Measurements from ENCODE around the gene ALDH1A1.
"Not testable (repeated sequence)": the region's sequence is repeated elsewhere in the genome, so short reads cannot be mapped to it uniquely, and the experiment has no call there.

The ALDH1A1 gene

DNA sequence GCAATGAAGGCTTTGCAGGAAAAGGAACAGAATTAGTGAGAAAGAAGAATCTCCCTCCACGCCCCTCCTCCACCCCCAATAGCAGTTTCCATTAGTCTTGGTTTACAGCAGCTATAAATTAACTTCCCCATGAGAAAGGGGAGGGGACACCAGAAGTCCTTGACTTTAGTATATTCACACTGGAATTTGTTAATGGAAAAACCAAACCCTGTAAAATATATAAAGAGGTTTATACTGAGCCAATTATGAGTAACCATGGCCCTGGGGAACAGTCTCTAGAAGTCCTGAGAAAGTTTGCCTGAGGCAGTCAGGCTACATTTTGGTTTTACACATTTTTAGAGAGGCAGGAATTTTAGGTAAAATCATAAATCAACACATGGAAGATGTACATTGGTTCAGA, 88.5 kb downstream of the ALDH1A1 start:
- H3K36me3 ChIP-seq (ENCODE audit: control insufficient read depth in 1 of 2, insufficient read depth in 2 of 2, low read length in 2 of 2), result no peaks in the 10 kb centered on the region
- H3K4me1 ChIP-seq (ENCODE audit: control insufficient read depth in 1 of 2, insufficient read depth in 2 of 2, low read length in 2 of 2), result no peaks in the 10 kb centered on the region
- no peak overlapping the region for H3K4me3 ChIP-seq (ENCODE audit: low read depth in 1 of 2, low read length in 2 of 2)
- H3K9me3 ChIP-seq (ENCODE audit: control insufficient read depth in 1 of 2, low read length in 2 of 2), result no peaks in the 10 kb centered on the region
- H3K27me3 ChIP-seq (ENCODE audit: low read depth, low read length), result no peaks in the 10 kb centered on the region
- no peak overlapping the region for H3K27ac ChIP-seq (ENCODE audit: low read length)

DNA sequence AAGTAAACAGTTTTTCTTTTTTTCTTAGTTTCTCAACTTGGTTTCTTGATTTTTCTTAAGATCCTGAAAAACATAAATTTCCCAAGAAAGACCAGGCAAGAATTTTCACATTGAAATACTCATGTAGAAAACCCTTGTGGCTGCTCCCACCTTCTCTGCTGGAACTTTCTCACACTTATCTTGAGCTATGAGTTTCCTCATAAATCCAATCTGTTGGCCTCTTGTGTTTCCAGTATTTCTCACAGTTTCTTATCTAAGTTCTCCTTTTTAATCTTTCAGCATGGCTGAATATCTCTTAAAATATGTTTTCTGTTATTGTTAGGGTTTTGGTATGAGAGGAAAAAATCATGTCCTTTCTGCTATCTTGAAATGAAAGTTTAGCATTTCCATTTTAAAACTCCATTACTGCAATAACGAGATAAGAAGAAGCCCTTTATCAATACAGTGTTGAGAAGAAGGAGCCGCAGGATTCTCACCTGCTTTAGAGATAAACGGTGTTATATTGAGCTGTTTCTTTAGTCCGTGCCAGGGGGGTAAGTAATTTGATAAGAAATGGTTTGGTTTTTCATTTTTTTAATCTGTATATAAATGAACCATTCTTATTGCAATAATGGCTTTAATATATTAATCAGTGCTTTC, 89.3 kb downstream of the ALDH1A1 start:
- Histone ChIP-seq H3K9me3 (ENCODE audit: control insufficient read depth in 1 of 2, low read length in 2 of 2) (no peaks in the 10 kb centered on the region), H3K4me3 (ENCODE audit: low read depth in 1 of 2, low read length in 2 of 2) (no peak overlapping the region), H3K27ac (ENCODE audit: low read length) (no peak overlapping the region), H3K36me3 (ENCODE audit: control insufficient read depth in 1 of 2, insufficient read depth in 2 of 2, low read length in 2 of 2) (no peaks in the 10 kb centered on the region), H3K27me3 (ENCODE audit: low read depth, low read length) (no peaks in the 10 kb centered on the region), H3K4me1 (ENCODE audit: control insufficient read depth in 1 of 2, insufficient read depth in 2 of 2, low read length in 2 of 2) (peaks cover 0 to under 1% of the 10 kb centered on the region in 2 donors)

DNA sequence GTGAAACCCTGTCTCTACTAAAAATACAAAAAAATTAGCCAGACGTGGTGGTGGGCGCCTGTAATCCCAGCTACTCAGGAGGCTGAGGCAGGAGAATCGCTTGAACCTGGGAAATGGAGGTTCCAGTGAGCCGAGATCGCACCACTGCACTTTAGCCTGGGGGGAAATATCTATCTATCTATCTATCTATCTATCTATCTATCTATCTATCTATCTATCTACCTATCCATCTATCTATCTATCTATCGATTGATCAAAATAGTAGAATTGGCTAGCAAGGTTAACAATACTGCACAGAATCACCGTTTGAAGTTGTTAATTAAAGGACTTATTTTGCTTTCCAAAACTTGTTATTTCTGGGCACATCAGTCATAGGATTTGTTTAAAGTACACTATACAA, 90.1 kb downstream of the ALDH1A1 start:
- H3K36me3 ChIP-seq (ENCODE audit: control insufficient read depth in 1 of 2, insufficient read depth in 2 of 2, low read length in 2 of 2); H3K4me3 ChIP-seq (ENCODE audit: low read depth in 1 of 2, low read length in 2 of 2); H3K4me1 ChIP-seq (ENCODE audit: control insufficient read depth in 1 of 2, insufficient read depth in 2 of 2, low read length in 2 of 2); H3K27ac ChIP-seq (ENCODE audit: low read length); H3K27me3 ChIP-seq (ENCODE audit: low read depth, low read length); H3K9me3 ChIP-seq (ENCODE audit: control insufficient read depth in 1 of 2, low read length in 2 of 2): not testable (repeated sequence)

DNA sequence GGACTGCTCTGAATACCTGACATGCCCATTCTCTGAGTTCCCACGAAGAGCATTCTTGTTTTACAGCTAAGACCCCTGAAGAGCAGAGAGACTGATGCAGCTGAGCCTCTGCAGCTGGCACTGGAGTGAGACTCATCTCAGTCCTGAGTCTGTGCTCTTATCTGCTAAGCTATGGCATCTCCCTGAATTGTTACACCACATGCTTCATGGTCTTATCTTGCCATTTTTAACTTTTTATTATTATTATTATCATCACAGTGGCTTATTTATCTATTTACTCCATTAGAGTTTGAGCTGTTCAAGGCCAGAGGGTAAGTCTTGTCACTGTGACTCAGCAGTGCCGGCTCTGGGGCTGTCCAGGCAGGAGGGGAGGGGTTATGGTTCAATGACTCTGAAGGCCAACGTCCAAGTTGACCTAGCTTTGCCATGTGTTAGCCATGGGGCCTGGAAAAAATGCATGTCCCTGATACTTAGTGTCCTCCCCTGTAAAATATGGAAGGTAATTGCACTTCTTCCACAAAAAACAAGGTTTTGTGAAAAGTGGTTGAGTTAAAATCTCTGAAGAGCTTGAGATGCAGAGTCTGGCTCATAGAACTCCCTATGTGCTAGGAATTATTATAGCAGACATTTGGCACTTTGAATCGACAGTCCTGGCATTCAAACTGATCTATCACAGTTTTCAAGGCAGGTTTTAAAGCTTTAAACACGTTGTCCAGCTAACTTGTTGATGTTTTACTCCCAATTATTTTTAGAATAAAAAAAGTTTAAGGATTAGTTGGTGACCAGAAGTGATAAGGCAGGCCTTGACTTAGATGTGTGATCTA, 94.6 kb downstream of the ALDH1A1 start:
- Histone ChIP-seq H3K9me3 (ENCODE audit: control insufficient read depth in 1 of 2, low read length in 2 of 2) (no peaks in the 10 kb centered on the region), H3K4me1 (ENCODE audit: control insufficient read depth in 1 of 2, insufficient read depth in 2 of 2, low read length in 2 of 2) (peaks cover 13 to 23% of the 10 kb centered on the region in 2 donors), H3K4me3 (ENCODE audit: low read depth in 1 of 2, low read length in 2 of 2) (no peak overlapping the region), H3K27me3 (ENCODE audit: low read depth, low read length) (no peaks in the 10 kb centered on the region), H3K36me3 (ENCODE audit: control insufficient read depth in 1 of 2, insufficient read depth in 2 of 2, low read length in 2 of 2) (no peaks in the 10 kb centered on the region), H3K27ac (ENCODE audit: low read length) (no peak overlapping the region)

DNA sequence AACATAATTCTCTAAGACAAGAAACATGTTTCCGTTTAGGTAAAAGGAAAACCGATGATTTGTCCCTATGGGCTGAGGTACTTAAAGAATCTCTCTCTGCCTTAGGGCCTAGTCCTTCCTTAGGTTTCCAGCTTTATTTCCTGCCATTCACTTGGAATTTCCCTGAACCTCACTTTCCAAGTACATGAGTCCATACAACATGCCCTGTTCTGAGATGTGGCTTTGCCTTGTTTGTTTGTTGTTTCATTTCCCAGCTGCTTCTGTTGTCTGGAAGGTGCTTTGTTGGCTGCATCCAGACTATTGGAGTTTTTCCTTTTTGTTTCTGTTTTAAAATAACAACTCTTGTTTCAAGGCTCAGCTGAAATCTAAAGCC, 95.2 kb downstream of the ALDH1A1 start:
- Histone ChIP-seq H3K4me1 (ENCODE audit: control insufficient read depth in 1 of 2, insufficient read depth in 2 of 2, low read length in 2 of 2) (peaks cover 13 to 23% of the 10 kb centered on the region in 2 donors), H3K9me3 (ENCODE audit: control insufficient read depth in 1 of 2, low read length in 2 of 2) (no peaks in the 10 kb centered on the region), H3K27me3 (ENCODE audit: low read depth, low read length) (no peaks in the 10 kb centered on the region), H3K27ac (ENCODE audit: low read length) (peak overlapping the region; percentile 52), H3K36me3 (ENCODE audit: control insufficient read depth in 1 of 2, insufficient read depth in 2 of 2, low read length in 2 of 2) (no peaks in the 10 kb centered on the region), H3K4me3 (ENCODE audit: low read depth in 1 of 2, low read length in 2 of 2) (no peak overlapping the region)

DNA sequence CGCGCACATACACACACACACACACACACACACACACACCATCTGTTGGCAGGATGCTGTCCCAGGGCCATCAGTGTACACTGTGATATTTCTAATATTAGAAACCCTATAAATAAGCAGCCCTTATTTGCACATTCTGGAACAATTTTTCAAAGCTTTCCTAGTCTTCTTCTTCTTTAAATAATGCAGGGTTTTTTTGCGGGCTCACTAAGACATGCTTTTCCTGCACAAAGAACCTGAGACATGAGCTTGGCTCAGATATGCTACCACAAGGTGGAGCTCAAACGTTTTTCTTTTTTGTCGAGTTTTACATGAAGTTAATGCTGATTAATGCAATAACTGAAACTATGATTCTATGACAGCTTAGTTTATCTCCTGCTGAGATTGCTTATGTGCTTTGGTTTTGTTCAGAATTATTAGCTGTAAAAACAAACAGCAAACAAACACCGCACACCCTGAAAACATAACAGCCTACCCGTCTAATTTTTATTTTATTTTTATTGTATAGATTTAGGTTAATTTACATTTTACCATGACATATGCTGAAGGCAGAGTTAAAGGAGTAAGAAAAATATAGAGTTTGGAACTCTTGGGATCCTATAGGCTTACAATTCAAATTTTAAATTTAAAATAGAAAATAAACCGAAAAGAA, 95.8 kb downstream of the ALDH1A1 start:
- Histone ChIP-seq H3K27me3 (ENCODE audit: low read depth, low read length) (no peaks in the 10 kb centered on the region), H3K9me3 (ENCODE audit: control insufficient read depth in 1 of 2, low read length in 2 of 2) (no peaks in the 10 kb centered on the region), H3K36me3 (ENCODE audit: control insufficient read depth in 1 of 2, insufficient read depth in 2 of 2, low read length in 2 of 2) (no peaks in the 10 kb centered on the region), H3K4me3 (ENCODE audit: low read depth in 1 of 2, low read length in 2 of 2) (no peak overlapping the region), H3K4me1 (ENCODE audit: control insufficient read depth in 1 of 2, insufficient read depth in 2 of 2, low read length in 2 of 2) (peaks cover 13 to 23% of the 10 kb centered on the region in 2 donors), H3K27ac (ENCODE audit: low read length) (no peak overlapping the region)

DNA sequence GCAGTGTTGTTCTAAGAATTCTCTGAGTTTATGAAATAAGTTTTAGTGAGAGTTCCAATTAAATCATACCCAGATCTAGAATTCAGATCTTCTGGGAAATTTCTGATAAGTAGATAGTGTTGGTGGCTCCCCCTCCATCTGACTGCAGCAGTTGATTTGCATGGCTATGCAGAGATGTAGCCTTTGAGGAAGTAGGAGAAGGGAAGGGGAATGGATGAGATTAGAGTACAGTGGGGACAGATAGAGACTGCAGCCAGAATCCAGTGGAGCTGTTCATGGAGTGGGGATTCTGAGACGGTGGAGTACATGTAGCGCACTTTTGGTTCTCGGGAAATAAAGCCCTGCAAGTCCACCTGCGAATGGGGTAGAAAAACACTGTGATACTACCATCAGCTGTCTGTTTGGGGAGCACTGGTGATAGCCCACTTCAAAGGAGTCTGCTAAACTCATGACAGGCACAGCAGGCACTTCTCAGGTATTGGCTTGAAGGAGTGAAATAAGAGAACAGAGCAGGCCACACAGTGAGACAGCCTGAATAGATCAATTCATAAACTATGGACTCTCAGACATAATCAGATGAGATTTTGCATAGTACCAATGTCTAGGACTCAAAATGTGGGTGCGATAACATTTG, 96.8 kb downstream of the ALDH1A1 start:
- no peaks in the 10 kb centered on the region for H3K9me3 ChIP-seq (ENCODE audit: control insufficient read depth in 1 of 2, low read length in 2 of 2)
- H3K4me1 ChIP-seq (ENCODE audit: control insufficient read depth in 1 of 2, insufficient read depth in 2 of 2, low read length in 2 of 2), result peaks cover 13 to 23% of the 10 kb centered on the region in 2 donors
- no peaks in the 10 kb centered on the region for H3K36me3 ChIP-seq (ENCODE audit: control insufficient read depth in 1 of 2, insufficient read depth in 2 of 2, low read length in 2 of 2)
- no peaks in the 10 kb centered on the region for H3K27me3 ChIP-seq (ENCODE audit: low read depth, low read length)
- H3K4me3 ChIP-seq (ENCODE audit: low read depth in 1 of 2, low read length in 2 of 2), result no peak overlapping the region
- no peak overlapping the region for H3K27ac ChIP-seq (ENCODE audit: low read length)

DNA sequence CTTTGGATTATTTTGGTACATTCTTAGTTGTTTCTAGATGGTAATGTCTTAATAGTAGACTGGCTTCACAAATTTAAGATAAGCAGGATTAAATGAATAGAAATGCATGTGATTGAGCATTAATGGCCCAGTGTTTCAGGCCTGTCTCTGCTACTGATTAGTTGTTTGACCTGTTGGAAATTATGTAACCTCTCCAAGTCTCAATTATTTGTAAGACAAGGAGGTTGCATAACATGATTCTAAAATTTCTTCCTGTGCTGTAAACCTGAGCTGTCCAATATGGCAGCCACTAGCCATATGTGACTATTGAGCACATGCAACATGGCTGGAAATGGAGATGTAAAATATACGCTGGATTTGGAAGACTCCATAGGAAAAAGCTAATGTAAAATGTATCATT, 97.5 kb downstream of the ALDH1A1 start:
- Histone ChIP-seq H3K9me3 (ENCODE audit: control insufficient read depth in 1 of 2, low read length in 2 of 2) (no peaks in the 10 kb centered on the region), H3K4me1 (ENCODE audit: control insufficient read depth in 1 of 2, insufficient read depth in 2 of 2, low read length in 2 of 2) (peaks cover 13 to 23% of the 10 kb centered on the region in 2 donors), H3K36me3 (ENCODE audit: control insufficient read depth in 1 of 2, insufficient read depth in 2 of 2, low read length in 2 of 2) (no peaks in the 10 kb centered on the region), H3K4me3 (ENCODE audit: low read depth in 1 of 2, low read length in 2 of 2) (no peak overlapping the region), H3K27ac (ENCODE audit: low read length) (no peak overlapping the region), H3K27me3 (ENCODE audit: low read depth, low read length) (no peaks in the 10 kb centered on the region)
